ENCODE measurements around the gene HOXD11.

The HOXD11 gene

DNA sequence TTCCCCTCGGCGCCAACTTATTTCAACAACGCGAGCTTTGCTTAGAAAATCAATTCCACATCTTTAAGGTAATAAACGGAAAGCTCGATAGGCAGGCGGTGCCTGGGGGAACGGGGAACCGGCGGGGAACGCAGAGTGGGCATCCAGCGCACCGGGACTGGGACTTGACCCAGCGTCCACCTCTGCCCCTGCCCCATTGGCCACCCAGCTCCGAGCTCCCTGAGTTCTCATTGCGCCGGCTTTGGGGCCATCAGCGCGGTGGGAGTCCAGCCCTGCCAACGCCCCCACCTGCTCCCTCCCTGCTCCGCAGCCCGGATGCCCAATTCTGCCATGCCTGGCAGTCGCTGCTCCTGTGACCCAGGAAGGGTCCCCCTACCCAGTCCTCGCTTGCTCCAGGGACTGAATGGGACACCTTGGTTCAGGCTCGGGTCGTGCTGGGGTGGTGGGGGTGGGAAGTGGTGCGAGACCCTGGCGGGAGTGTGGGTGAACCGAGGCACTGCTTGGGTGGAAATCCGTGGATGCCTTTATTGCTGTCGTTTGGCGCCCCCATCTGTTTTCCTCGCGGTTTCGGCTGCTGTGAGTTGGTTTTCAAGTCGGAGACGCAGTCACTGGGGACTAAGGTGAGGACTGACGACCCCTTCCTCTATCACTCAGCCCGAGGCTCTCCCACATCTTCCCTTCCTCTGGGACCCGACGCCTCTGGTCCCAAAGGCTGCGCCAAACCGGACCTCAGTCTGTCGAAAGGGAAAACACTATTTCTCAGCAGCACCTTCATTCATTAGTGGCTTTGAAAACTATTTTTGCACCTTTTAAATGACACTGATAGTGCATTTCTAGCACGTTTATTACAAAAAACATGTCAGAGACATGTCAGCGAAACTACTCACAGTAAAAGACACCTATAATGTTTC is 21.0 kb upstream of the HOXD11 start:
- no peak for DNase-seq (ENCODE audit: low read depth)
- no peak overlapping the region for H3K4me3 ChIP-seq (ENCODE audit: low read depth, low read length)
- TF ChIP-seq, protein P1, sequence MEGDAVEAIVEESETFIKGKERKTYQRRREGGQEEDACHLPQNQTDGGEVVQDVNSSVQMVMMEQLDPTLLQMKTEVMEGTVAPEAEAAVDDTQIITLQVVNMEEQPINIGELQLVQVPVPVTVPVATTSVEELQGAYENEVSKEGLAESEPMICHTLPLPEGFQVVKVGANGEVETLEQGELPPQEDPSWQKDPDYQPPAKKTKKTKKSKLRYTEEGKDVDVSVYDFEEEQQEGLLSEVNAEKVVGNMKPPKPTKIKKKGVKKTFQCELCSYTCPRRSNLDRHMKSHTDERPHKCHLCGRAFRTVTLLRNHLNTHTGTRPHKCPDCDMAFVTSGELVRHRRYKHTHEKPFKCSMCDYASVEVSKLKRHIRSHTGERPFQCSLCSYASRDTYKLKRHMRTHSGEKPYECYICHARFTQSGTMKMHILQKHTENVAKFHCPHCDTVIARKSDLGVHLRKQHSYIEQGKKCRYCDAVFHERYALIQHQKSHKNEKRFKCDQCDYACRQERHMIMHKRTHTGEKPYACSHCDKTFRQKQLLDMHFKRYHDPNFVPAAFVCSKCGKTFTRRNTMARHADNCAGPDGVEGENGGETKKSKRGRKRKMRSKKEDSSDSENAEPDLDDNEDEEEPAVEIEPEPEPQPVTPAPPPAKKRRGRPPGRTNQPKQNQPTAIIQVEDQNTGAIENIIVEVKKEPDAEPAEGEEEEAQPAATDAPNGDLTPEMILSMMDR (IDR thresholded peaks at IDR 0.05; ENCODE audit: low read depth, low read length, missing control alignments), result peak; percentile 42

DNA sequence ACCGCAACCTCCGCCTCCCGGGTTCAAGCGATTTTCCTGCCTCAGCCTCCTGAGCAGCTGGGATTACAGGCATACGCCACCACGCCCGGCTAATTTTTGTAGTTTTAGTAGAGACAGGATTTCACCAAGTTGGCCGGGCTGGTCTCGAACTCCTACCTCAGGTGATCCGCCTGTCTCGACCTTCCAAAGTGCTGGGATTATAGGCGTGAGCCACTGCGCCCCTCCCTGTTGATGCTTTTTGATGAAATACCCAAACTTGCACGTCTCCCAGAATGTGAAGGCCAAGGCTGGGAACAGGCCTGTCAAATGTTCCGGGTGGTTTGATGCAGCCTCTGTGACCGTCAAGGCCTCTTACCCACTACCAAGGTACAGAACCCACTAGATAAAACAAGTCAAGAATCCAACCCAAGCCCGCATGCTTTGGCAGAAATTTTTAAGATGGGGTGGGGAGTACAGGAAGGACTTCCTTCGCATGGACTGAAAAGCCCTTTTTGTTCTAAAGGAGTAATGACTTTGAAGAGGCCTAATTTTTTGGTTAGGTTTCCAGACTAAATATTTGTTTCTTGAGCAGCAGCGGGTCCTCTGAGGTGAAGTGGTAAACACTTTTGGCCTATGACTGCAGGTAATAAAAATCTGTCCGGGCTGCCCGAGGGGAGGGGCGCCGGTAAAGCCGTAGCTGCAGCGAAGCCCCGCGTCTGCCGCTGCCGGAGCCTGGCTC is 19.6 kb upstream of the HOXD11 start:
- TF ChIP-seq, protein P1 (IDR thresholded peaks at IDR 0.05; ENCODE audit: low read depth, low read length, missing control alignments), result no peak
- DNase-seq (ENCODE audit: low read depth), result no peak
- no peak overlapping the region for H3K4me3 ChIP-seq (ENCODE audit: low read depth, low read length)

DNA sequence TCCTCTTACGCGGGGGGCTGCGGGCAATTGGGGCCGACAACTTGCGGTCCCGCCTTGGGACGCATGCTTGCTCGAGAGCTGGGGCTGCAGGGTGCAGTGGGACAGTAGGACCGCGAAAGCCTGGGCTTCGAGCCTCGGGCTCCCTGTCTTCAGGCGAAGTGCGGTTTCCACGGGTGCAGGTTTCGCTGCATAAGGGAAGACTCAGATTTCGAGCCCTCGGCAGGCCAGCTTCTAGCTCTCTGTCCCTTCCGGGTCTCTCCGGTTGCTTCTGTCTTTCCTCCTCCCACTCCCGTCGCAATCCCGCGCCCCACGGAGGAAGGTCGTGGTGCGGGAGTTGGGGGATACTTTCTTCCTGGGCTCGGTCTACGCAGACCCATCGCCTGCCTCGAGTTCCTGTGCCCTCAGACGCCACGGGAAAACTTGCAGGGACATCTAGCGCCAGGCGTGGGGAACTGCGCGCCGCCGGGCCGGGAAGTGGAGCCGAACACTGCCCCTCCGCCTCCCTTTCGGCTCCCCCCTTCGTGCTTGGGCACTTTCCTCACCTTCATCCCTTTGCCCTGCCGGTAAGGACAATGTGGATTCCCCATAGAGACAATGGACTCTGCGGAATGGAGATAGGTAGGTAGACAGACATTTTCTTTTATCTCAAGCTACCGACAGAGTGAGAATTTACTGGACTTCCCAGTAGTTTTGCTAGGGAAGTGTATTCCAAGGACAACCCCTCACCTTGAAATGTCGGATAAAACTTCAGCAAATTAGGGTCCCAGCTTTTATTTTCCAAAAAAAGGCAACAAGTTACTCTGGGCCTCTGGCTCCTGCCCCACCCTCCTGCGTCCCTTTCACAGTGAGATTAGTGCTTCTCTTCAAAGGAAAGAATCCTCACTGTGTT is 18.8 kb upstream of the HOXD11 start:
- TF ChIP-seq, protein P1 (IDR thresholded peaks at IDR 0.05; ENCODE audit: low read depth, low read length, missing control alignments), result peak; percentile 74
- H3K4me3 ChIP-seq (ENCODE audit: low read depth, low read length), result no peak overlapping the region
- no peak for DNase-seq (ENCODE audit: low read depth)

DNA sequence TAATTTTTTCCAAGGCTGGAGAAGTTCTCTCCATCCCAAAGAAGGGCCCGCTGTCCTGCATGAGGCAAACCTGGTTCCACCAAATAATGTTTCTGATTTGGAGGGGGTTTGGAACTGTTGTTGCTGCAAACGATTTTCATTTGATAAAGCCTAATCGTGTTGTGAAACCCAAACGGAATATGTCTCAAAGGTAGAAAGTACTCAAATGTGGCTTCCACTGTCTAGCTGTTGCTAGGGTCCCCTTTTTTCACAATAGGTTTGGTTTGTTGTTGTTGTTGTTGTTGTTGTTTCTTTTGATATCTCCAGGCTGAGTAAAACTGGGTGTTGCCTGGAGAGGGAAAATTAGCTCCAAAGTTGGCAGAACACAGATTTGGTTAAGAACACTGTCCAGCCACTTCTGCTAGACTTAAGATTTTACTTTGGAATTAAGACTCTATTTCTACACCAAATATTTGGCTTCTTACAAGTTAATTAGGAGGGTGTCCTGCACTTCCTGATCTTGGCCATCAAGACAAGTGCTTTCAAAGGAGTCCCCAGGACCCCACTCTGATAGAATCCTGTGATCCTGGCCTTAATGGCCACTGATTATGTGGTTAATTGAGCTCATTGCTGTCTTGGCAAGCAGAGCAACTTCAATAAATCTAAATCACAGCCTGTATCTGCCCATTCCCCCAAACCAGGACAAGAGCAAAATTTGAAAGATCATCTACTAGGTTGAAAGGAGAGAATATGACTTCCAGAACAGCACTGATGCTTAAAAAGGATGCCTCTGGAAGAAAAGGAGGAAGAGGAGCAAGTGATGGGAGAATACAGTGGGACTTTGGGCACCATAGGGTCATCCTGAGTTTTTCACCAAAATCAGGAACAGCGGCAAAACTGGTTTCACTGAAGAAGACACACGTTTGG is 17.9 kb upstream of the HOXD11 start:
- TF ChIP-seq, protein P1 (IDR thresholded peaks at IDR 0.05; ENCODE audit: low read depth, low read length, missing control alignments), result no peak
- DNase-seq (ENCODE audit: low read depth), result no peak

DNA sequence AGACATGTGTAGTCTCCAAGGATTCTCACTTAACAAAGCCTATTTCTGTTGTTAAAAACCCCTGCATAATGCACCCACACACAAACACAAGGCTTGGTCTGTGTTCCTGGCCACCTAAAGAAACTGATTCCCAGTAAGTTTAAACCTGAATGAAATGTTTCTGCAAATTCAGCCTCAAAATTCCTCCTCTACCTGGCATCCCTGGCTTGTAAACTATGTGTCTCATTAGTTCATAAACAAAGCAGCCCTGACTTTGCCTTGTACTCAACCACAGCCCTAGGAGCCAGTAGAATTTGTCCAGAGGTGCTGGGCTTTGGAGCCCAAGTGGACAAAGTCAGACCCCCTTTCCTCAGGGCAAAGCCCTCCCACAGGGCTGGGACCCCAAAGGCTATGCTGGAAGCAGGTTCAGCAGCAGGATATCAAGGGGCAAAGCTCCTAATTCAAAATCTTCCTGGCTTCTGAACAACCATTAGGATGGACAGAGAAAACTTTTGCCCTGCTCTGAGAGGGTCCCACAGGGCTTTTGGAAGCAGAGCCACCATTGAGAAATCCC is 17.2 kb upstream of the HOXD11 start:
- H3K4me3 ChIP-seq (ENCODE audit: low read depth, low read length), result no peak overlapping the region
- TF ChIP-seq, protein P1 (IDR thresholded peaks at IDR 0.05; ENCODE audit: low read depth, low read length, missing control alignments), result no peak
- DNase-seq (ENCODE audit: low read depth), result no peak

More for the DNA sequence above, 17.9 kb upstream of the HOXD11 start:
- no peak overlapping the region for H3K4me3 ChIP-seq (ENCODE audit: low read depth, low read length)

Data from GM12864 (cell line).